ENCODE data around the gene CFAP20DC. TPM values are rescaled to one million over a fixed set of nuclear protein-coding genes. Genes with fewer than 3 reads are reported as not detected.
"Not testable (repeated sequence)": the region's sequence is repeated elsewhere in the genome, so short reads cannot be mapped to it uniquely, and the experiment has no call there.

CFAP20DC gene
- total RNA-seq, 1 donor from 2014 or later, result 0.57 TPM

DNA sequence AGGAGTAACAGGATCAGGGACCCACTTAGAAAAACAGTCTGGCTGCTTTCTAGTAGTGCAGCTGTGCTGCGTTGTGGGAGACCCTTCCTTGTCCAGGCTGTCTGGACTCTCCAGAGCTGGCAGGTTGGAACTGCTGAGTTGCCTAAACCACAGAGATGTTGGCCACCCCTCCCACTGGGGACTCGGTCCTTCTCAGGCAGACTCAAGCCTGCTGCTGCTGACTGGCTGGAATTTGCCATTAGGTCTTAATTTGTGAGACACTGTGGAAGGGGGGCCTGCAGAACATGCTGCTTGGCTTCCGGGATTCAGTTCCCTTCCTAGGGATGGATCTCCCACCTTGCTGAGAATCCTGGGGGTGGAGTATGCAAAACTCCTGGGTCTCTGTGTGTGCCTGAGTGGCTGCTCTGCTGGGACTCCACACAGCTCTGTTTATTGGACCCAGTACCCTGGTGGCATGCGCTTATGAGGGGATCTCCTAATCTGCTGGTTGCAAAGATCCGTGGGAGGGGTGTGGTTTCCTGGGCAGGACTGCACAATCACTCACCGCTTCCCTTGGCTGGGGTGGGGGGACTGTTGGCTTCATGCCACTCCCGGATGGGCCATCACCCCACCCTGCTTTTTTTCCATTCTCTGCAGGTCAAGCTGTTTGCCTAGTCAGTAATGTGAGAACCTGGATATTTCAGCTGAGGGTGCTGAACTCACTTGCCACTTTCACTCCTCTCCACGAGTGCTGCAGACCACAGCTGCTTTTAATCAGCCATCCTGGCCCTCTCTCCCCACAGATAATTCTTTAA is 150.5 kb downstream of the CFAP20DC start:
- Mint-ChIP-seq H3K27me3 (ENCODE audit: low read depth, unreplicated experiment) (no peaks in the 10 kb centered on the region), H3K27ac (ENCODE audit: unreplicated experiment) (no peak overlapping the region), H3K4me3 (ENCODE audit: unreplicated experiment) (no peak overlapping the region), H3K36me3 (ENCODE audit: low read depth, unreplicated experiment) (no peaks in the 10 kb centered on the region), H3K9me3 (ENCODE audit: unreplicated experiment) (peaks cover 10% of the 10 kb centered on the region), H3K4me1 (ENCODE audit: low read depth, unreplicated experiment) (no peaks in the 10 kb centered on the region)
- H3K27me3 ChIP-seq (ENCODE audit: insufficient read depth, low read length), result no peaks in the 10 kb centered on the region
- no peak overlapping the region for H3K27ac ChIP-seq (ENCODE audit: low read depth, low read length)
- H3K4me3 ChIP-seq (ENCODE audit: insufficient read depth, low read depth, low read length), result no peak overlapping the region
- H3K79me2 ChIP-seq (ENCODE audit: insufficient read depth, low read length), result no peaks in the 10 kb centered on the region
- peak; percentile 36 for DNase-seq (ENCODE audit: low read depth)
- peak overlapping the region; percentile 34 for H3K4me2 ChIP-seq (ENCODE audit: low read length)
- no peaks in the 10 kb centered on the region for H3K36me3 ChIP-seq (ENCODE audit: insufficient read depth, low read length)
- no peak overlapping the region for H3K9ac ChIP-seq (ENCODE audit: low read length)
- no peak overlapping the region for H2AFZ ChIP-seq (ENCODE audit: low read depth, low read length)
- no peaks in the 10 kb centered on the region for H3K4me1 ChIP-seq (ENCODE audit: insufficient read depth, low read length)
- no peak for TF ChIP-seq EZH2 (IDR thresholded peaks at IDR 0.05; ENCODE audit: insufficient read depth, low read length)
- TF ChIP-seq, protein P1, sequence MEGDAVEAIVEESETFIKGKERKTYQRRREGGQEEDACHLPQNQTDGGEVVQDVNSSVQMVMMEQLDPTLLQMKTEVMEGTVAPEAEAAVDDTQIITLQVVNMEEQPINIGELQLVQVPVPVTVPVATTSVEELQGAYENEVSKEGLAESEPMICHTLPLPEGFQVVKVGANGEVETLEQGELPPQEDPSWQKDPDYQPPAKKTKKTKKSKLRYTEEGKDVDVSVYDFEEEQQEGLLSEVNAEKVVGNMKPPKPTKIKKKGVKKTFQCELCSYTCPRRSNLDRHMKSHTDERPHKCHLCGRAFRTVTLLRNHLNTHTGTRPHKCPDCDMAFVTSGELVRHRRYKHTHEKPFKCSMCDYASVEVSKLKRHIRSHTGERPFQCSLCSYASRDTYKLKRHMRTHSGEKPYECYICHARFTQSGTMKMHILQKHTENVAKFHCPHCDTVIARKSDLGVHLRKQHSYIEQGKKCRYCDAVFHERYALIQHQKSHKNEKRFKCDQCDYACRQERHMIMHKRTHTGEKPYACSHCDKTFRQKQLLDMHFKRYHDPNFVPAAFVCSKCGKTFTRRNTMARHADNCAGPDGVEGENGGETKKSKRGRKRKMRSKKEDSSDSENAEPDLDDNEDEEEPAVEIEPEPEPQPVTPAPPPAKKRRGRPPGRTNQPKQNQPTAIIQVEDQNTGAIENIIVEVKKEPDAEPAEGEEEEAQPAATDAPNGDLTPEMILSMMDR (IDR thresholded peaks at IDR 0.05; ENCODE audit: insufficient read depth, low read depth, low read length), result no peak
- H4K20me1 ChIP-seq (ENCODE audit: insufficient read depth, low read length), result no peaks in the 10 kb centered on the region
- FAIRE-seq, result no peak
- H3K9me3 ChIP-seq (ENCODE audit: insufficient read depth, low read depth, low read length), result no peaks in the 10 kb centered on the region

DNA sequence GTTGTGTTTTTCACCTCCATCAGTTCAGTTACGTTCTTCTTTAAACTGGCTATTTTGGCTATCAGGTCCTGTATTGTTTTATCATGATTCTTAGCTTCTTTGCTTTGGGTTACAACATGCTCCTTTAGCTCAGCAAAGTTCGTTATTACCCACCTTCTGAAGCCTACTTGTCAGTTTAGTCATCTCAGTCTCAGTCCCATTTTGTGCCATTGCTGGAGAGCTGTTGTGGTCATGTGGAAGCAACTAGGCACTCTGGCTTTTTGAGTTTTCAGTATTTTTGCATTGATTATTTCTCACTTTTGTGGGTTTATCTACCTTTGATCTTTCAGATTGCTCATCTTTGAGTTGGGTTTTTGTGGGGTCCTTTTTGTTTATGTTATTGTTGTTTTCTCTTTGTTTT is 151.3 kb downstream of the CFAP20DC start:
- Histone ChIP-seq H2AFZ (ENCODE audit: low read depth, low read length) (no peak overlapping the region), H3K27me3 (ENCODE audit: insufficient read depth, low read length) (no peaks in the 10 kb centered on the region), H3K36me3 (ENCODE audit: insufficient read depth, low read length) (no peaks in the 10 kb centered on the region), H3K27ac (ENCODE audit: low read depth, low read length) (no peak overlapping the region), H3K4me1 (ENCODE audit: insufficient read depth, low read length) (no peaks in the 10 kb centered on the region), H4K20me1 (ENCODE audit: insufficient read depth, low read length) (no peaks in the 10 kb centered on the region), H3K79me2 (ENCODE audit: insufficient read depth, low read length) (no peaks in the 10 kb centered on the region), H3K4me2 (ENCODE audit: low read length) (no peak overlapping the region), H3K9me3 (ENCODE audit: insufficient read depth, low read depth, low read length) (no peaks in the 10 kb centered on the region), H3K9ac (ENCODE audit: low read length) (no peak overlapping the region), H3K4me3 (ENCODE audit: insufficient read depth, low read depth, low read length) (no peak overlapping the region)
- FAIRE-seq (no peak), DNase-seq (ENCODE audit: low read depth) (no peak)
- Mint-ChIP-seq H3K27ac (ENCODE audit: unreplicated experiment) (no peak overlapping the region), H3K36me3 (ENCODE audit: low read depth, unreplicated experiment) (no peaks in the 10 kb centered on the region), H3K4me1 (ENCODE audit: low read depth, unreplicated experiment) (no peaks in the 10 kb centered on the region), H3K4me3 (ENCODE audit: unreplicated experiment) (no peak overlapping the region), H3K27me3 (ENCODE audit: low read depth, unreplicated experiment) (no peaks in the 10 kb centered on the region), H3K9me3 (ENCODE audit: unreplicated experiment) (peaks cover 10% of the 10 kb centered on the region)
- TF ChIP-seq EZH2 (IDR thresholded peaks at IDR 0.05; ENCODE audit: insufficient read depth, low read length), result no peak
- TF ChIP-seq, protein P1 (IDR thresholded peaks at IDR 0.05; ENCODE audit: insufficient read depth, low read depth, low read length), result no peak

DNA sequence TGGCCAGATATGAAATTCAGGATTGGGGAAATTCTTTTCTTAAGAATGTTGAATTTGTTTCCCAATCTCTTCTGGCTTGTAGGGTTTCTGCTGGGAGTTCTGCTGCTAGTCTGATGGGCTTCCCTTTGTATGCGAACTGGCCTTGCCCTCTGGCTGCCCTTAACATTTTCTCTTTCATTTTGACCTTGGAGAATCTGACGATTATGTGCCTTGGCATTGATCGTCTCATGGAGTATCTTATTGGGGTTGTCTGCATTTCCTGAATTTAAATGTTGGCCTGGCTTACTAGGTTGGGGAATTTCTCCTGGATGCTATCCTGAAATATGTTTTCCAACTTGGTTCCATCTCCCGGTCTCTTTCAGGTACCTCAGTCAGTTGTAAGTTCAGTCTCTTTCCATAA is 152.2 kb downstream of the CFAP20DC start:
- no peaks in the 10 kb centered on the region for H3K79me2 ChIP-seq (ENCODE audit: insufficient read depth, low read length)
- no peaks in the 10 kb centered on the region for H3K4me1 Mint-ChIP-seq (ENCODE audit: low read depth, unreplicated experiment)
- no peak overlapping the region for H3K4me3 Mint-ChIP-seq (ENCODE audit: unreplicated experiment)
- H4K20me1 ChIP-seq (ENCODE audit: insufficient read depth, low read length), result no peaks in the 10 kb centered on the region
- no peak overlapping the region for H3K27ac ChIP-seq (ENCODE audit: low read depth, low read length)
- TF ChIP-seq, protein P1 (IDR thresholded peaks at IDR 0.05; ENCODE audit: insufficient read depth, low read depth, low read length), result no peak
- no peak for TF ChIP-seq EZH2 (IDR thresholded peaks at IDR 0.05; ENCODE audit: insufficient read depth, low read length)
- no peak for FAIRE-seq
- peaks cover 2% of the 10 kb centered on the region for H3K36me3 Mint-ChIP-seq (ENCODE audit: low read depth, unreplicated experiment)
- no peak overlapping the region for H2AFZ ChIP-seq (ENCODE audit: low read depth, low read length)
- no peak for DNase-seq (ENCODE audit: low read depth)
- H3K27ac Mint-ChIP-seq (ENCODE audit: unreplicated experiment), result no peak overlapping the region
- H3K9ac ChIP-seq (ENCODE audit: low read length), result no peak overlapping the region
- H3K36me3 ChIP-seq (ENCODE audit: insufficient read depth, low read length), result no peaks in the 10 kb centered on the region
- no peak overlapping the region for H3K4me2 ChIP-seq (ENCODE audit: low read length)
- no peak overlapping the region for H3K4me3 ChIP-seq (ENCODE audit: insufficient read depth, low read depth, low read length)
- H3K9me3 ChIP-seq (ENCODE audit: insufficient read depth, low read depth, low read length), result no peaks in the 10 kb centered on the region
- H3K4me1 ChIP-seq (ENCODE audit: insufficient read depth, low read length), result no peaks in the 10 kb centered on the region
- no peaks in the 10 kb centered on the region for H3K27me3 ChIP-seq (ENCODE audit: insufficient read depth, low read length)
- peaks cover 10% of the 10 kb centered on the region for H3K9me3 Mint-ChIP-seq (ENCODE audit: unreplicated experiment)
- H3K27me3 Mint-ChIP-seq (ENCODE audit: low read depth, unreplicated experiment), result no peaks in the 10 kb centered on the region

DNA sequence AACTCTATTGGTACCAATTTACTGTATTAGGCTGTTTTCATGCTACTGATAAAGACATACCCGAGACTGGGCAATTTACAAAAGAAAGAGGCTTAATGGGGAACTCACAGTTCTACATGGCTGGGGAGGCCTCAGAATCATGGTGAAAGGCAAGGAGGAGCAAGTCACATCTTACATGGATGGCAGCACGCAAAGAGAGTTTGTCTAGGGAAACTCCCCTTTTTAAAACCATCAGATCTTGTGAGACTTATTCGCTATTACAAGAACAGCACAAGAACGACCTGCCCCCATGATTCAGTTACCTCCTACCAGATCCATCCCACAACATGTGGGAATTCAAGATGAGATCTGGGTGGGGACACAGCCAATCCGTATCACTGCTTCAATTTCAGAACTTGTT is 154.1 kb downstream of the CFAP20DC start:
- H3K4me3 Mint-ChIP-seq (ENCODE audit: unreplicated experiment); H3K79me2 ChIP-seq (ENCODE audit: insufficient read depth, low read length): not testable (repeated sequence)
- peaks cover 12% of the 10 kb centered on the region for H3K9me3 Mint-ChIP-seq (ENCODE audit: unreplicated experiment)

More for the DNA sequence above, 154.1 kb downstream of the CFAP20DC start:
- not testable (repeated sequence) for H3K27ac Mint-ChIP-seq (ENCODE audit: unreplicated experiment); H3K4me2 ChIP-seq (ENCODE audit: low read length); H3K36me3 ChIP-seq (ENCODE audit: insufficient read depth, low read length); H3K4me1 ChIP-seq (ENCODE audit: insufficient read depth, low read length); H2AFZ ChIP-seq (ENCODE audit: low read depth, low read length); H3K4me3 ChIP-seq (ENCODE audit: insufficient read depth, low read depth, low read length); H3K27me3 Mint-ChIP-seq (ENCODE audit: low read depth, unreplicated experiment); H3K27ac ChIP-seq (ENCODE audit: low read depth, low read length); H3K27me3 ChIP-seq (ENCODE audit: insufficient read depth, low read length); H4K20me1 ChIP-seq (ENCODE audit: insufficient read depth, low read length); DNase-seq (ENCODE audit: low read depth); FAIRE-seq; H3K4me1 Mint-ChIP-seq (ENCODE audit: low read depth, unreplicated experiment); H3K36me3 Mint-ChIP-seq (ENCODE audit: low read depth, unreplicated experiment); H3K9ac ChIP-seq (ENCODE audit: low read length); H3K9me3 ChIP-seq (ENCODE audit: insufficient read depth, low read depth, low read length)
